ENCODE results near the gene CALHM2. TPM values are rescaled to one million over a fixed set of nuclear protein-coding genes. Genes with fewer than 3 reads are reported as not detected.

Gene CALHM2
- total RNA-seq, 1 donor from 2014 or later = 19.1 TPM

- Mint-ChIP-seq H3K4me3 (peak overlapping the region; percentile 19), H3K9me3 (no peaks in the 10 kb centered on the region), H3K27ac (peak overlapping the region; percentile 89), H3K36me3 (ENCODE audit: low read depth) (peaks cover 2% of the 10 kb centered on the region), H3K4me1 (ENCODE audit: low read depth) (peaks cover 71% of the 10 kb centered on the region), H3K27me3 (ENCODE audit: insufficient read depth) (no peaks in the 10 kb centered on the region)
- intact Hi-C loops (cut with micrococcal nuclease) = loop anchor here (5.0 kb wide), 1 partner anchor 105 kb away; the partner anchor contains the start of gene TAF5
- no peak for DNase-seq (ENCODE audit: low spot score)
These were observed 19.8 kb upstream of the CALHM2 start for GRCh38 chr10:103472005-103472404.

DNA sequence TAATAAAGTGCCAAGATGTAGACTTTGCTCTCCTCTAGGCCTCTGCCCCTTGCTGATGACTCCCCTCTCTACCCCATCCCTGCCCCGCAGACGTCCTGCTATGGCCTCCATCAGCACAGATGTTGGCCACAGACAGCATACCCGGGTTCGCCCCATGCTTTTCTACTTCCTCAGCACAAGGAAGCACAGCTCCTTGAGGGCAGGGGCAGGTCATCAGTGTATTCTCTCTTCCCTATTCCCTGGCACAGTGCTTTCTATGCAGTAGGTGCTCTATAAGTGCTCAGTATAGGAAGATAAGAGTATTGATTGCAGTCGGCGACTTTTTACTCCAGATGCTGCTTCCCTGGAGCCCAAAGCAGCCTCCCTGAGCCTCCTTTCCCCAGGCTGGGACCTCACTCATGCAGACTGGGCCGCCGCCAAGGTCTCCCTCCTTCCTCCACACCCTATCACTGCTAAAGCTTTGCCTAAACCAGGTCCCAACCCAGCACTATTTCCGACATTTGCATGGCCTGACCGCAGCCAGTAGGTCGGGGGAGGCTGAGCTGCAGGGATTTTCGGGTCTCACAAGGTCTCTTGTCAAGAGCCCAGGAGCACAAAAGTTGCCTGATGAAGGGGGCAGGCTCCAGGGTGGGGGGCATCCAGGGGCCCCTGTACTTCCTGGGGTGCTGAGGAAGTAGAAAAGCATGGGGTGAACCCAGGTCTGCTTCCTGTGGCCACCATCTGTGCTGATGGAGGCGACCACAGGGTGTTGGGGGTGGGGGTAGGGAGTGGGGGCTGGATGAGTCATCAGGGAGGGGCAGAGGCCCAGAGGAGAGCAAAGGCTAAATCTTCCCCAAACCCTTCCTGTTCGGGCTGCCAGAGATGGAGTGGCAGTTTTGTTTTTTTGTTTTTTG, 18.8 kb upstream of the CALHM2 start:
- DNase-seq (ENCODE audit: low spot score) = peak; percentile 69
- Mint-ChIP-seq H3K27me3 (ENCODE audit: insufficient read depth) (no peaks in the 10 kb centered on the region), H3K36me3 (ENCODE audit: low read depth) (peaks cover 2% of the 10 kb centered on the region), H3K9me3 (no peaks in the 10 kb centered on the region), H3K27ac (peak overlapping the region; percentile 89), H3K4me1 (ENCODE audit: low read depth) (peaks cover 71% of the 10 kb centered on the region), H3K4me3 (peak overlapping the region; percentile 27)
- intact Hi-C loops (cut with micrococcal nuclease) = loop anchor here (1.0 to 5.0 kb wide), 3 partner anchors 11 to 104 kb away; partner anchors contain the start of genes CALHM2 and TAF5

GRCh38 chr10:103469201-103469600, 17.0 kb upstream of the CALHM2 start:
- Mint-ChIP-seq H3K27ac (no peak overlapping the region), H3K36me3 (ENCODE audit: low read depth) (peaks cover 2% of the 10 kb centered on the region), H3K9me3 (no peaks in the 10 kb centered on the region), H3K4me3 (no peak overlapping the region), H3K4me1 (ENCODE audit: low read depth) (peaks cover 56% of the 10 kb centered on the region), H3K27me3 (ENCODE audit: insufficient read depth) (no peaks in the 10 kb centered on the region)
- DNase-seq (ENCODE audit: low spot score) = no peak
- intact Hi-C loops (cut with micrococcal nuclease) = no loop called here

- intact Hi-C loops (cut with micrococcal nuclease) = no loop called here
These were observed 15.2 kb upstream of the CALHM2 start for GRCh38 chr10:103467406-103467805.

DNA sequence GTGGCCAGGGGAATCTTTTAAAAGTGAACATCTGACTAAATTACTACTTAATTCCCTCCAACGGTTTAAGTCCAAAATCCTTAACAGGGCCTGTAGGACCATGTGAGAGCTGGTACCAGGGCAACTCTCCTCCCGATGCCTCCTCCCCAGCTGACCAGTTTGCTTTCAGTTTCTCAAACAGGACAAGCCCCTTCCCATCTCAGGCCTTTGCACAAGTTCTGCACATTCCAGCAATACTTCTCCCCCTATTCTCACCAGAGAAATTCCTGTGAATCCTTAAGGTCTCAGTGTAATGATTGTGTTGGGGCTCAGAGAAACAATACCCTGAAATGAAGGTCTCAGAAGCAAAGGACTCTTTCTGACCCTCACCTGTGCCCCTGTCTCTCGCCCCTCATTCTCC, 14.6 kb upstream of the CALHM2 start:
- Mint-ChIP-seq H3K4me3 (no peak overlapping the region), H3K36me3 (ENCODE audit: low read depth) (peaks cover 2% of the 10 kb centered on the region), H3K4me1 (ENCODE audit: low read depth) (peaks cover 40% of the 10 kb centered on the region), H3K27me3 (ENCODE audit: insufficient read depth) (peaks cover 2% of the 10 kb centered on the region), H3K9me3 (no peaks in the 10 kb centered on the region), H3K27ac (no peak overlapping the region)
- DNase-seq (ENCODE audit: low spot score) = no peak
- intact Hi-C loops (cut with micrococcal nuclease) = no loop called here

More at GRCh38 chr10:103467406-103467805, 15.2 kb upstream of the CALHM2 start:
- Mint-ChIP-seq H3K36me3 (ENCODE audit: low read depth) (peaks cover 2% of the 10 kb centered on the region), H3K4me1 (ENCODE audit: low read depth) (peaks cover 47% of the 10 kb centered on the region), H3K9me3 (no peaks in the 10 kb centered on the region), H3K4me3 (no peak overlapping the region), H3K27me3 (ENCODE audit: insufficient read depth) (peaks cover 2% of the 10 kb centered on the region), H3K27ac (no peak overlapping the region)
- no peak for DNase-seq (ENCODE audit: low spot score)

DNA sequence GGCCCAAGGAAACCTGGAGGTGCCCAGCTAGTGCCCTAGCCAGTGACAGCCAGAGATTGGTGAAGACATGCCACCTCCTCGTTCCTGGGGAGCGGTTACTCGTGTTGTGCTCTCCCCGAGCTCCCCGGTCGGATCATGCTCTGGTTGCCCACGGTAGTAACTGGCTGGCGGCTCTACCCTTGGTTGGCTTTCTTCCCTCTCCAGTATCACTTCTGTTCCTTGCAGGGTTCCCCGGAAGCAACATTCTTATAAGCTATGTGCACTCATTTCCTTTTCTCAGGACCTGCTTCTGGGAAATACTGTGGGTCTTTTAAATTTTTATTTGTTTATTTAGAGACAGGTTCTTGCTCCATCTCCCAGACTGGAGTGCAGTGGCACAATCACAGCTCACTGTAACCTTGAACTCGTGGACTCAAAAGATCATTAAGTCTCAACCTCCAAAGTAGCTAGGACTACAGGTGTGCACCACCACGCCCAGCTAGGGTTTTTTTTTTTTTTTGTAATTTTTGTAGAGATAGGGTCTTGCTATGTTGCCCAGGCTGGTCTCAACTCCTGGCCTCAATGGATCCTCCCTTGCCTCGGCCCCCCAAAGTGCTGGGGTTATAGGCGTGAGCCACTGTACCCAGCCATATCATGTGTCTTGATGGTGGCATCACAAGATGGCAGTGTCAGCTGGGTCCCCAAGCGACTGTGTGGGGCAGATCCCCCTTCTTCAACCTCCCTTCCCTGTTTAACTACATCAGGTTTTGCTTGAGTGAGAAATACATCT, 13.4 kb upstream of the CALHM2 start:
- Mint-ChIP-seq H3K4me3 (no peak overlapping the region), H3K4me1 (ENCODE audit: low read depth) (peaks cover 32% of the 10 kb centered on the region), H3K27me3 (ENCODE audit: insufficient read depth) (peaks cover 2% of the 10 kb centered on the region), H3K9me3 (no peaks in the 10 kb centered on the region), H3K36me3 (ENCODE audit: low read depth) (peaks cover 2% of the 10 kb centered on the region), H3K27ac (no peak overlapping the region)
- DNase-seq (ENCODE audit: low spot score) = no peak
- intact Hi-C loops (cut with micrococcal nuclease) = no loop called here

GRCh38 chr10:103463499-103463898, 11.3 kb upstream of the CALHM2 start:
- Mint-ChIP-seq H3K4me1 (ENCODE audit: low read depth) (peaks cover 32% of the 10 kb centered on the region), H3K36me3 (ENCODE audit: low read depth) (no peaks in the 10 kb centered on the region), H3K4me3 (no peak overlapping the region), H3K9me3 (no peaks in the 10 kb centered on the region), H3K27ac (no peak overlapping the region), H3K27me3 (ENCODE audit: insufficient read depth) (peaks cover 2% of the 10 kb centered on the region)
- no peak for DNase-seq (ENCODE audit: low spot score)
- intact Hi-C loops (cut with micrococcal nuclease) = no loop called here

DNA sequence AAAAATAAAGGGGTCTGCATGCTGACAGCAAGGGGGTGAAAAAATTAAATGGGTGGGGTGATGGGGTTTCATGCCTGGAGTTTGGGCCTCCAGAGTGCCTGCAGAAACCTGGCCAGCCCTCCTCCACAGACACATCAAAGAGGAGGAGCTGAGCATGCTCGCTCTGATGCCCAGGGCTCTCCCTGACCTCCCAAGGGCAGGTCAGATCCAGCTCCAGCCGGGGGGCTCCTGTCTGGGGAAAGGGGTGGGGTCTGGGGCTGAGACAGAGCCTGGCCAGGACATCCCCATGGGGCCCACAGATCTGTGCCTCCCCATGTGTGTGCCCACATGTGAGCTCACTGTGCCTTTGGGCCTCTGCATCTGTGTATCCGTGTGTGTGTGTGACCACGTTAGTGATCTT, 7.4 kb upstream of the CALHM2 start:
- intact Hi-C loops (cut with micrococcal nuclease) = no loop called here
- Mint-ChIP-seq H3K4me3 (no peak overlapping the region), H3K9me3 (no peaks in the 10 kb centered on the region), H3K27ac (no peak overlapping the region), H3K27me3 (ENCODE audit: insufficient read depth) (peaks cover 2% of the 10 kb centered on the region), H3K4me1 (ENCODE audit: low read depth) (peaks cover 15% of the 10 kb centered on the region), H3K36me3 (ENCODE audit: low read depth) (no peaks in the 10 kb centered on the region)
- DNase-seq (ENCODE audit: low spot score) = no peak

DNA sequence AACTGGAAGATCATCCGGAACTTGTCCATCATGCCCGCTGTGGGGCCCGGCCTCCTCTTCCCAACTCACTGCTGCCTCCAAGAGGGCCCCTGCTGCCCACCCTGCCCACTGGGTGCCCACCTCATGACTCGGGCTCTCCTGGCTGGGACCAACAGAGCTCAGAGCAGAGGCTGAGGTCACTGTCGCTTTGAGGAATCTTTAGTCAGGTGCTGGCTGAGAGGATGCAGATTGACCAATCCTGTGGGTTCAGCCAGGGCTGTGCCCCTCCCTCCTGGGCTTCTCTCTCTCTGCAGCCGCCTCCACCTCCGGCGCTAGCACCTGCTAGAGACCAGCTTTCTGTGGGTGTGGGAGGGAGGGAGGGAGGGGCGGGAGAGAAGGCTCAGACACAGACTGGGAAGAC, 6.5 kb upstream of the CALHM2 start, which contains the start of gene CALHM1:
TSS of gene CALHM1 (minus strand) at position 181 of the 400 bp plus-strand sequence. CDS start at position 32, 149 bp downstream.
- no peak for DNase-seq (ENCODE audit: low spot score)
- intact Hi-C loops (cut with micrococcal nuclease) = no loop called here
- Mint-ChIP-seq H3K9me3 (no peaks in the 10 kb centered on the region), H3K27me3 (ENCODE audit: insufficient read depth) (peaks cover 2% of the 10 kb centered on the region), H3K27ac (no peak within 1 kb of the TSS), H3K4me1 (ENCODE audit: low read depth) (peaks cover 19% of the 10 kb centered on the region), H3K4me3 (no peak within 1 kb of the TSS), H3K36me3 (ENCODE audit: low read depth) (no peaks in the 10 kb centered on the region)

GRCh38 chr10:103457896-103458583, 5.9 kb upstream of the CALHM2 start:
- intact Hi-C loops (cut with micrococcal nuclease) = no loop called here
- peaks cover 23% of the 10 kb centered on the region for H3K4me1 Mint-ChIP-seq (ENCODE audit: low read depth)
- no peak for DNase-seq (ENCODE audit: low spot score)
- no peaks in the 10 kb centered on the region for H3K9me3 Mint-ChIP-seq
- H3K4me3 Mint-ChIP-seq = no peak overlapping the region
- H3K36me3 Mint-ChIP-seq (ENCODE audit: low read depth) = no peaks in the 10 kb centered on the region
- H3K27ac Mint-ChIP-seq = no peak overlapping the region
- peaks cover under 1% of the 10 kb centered on the region for H3K27me3 Mint-ChIP-seq (ENCODE audit: insufficient read depth)

DNA sequence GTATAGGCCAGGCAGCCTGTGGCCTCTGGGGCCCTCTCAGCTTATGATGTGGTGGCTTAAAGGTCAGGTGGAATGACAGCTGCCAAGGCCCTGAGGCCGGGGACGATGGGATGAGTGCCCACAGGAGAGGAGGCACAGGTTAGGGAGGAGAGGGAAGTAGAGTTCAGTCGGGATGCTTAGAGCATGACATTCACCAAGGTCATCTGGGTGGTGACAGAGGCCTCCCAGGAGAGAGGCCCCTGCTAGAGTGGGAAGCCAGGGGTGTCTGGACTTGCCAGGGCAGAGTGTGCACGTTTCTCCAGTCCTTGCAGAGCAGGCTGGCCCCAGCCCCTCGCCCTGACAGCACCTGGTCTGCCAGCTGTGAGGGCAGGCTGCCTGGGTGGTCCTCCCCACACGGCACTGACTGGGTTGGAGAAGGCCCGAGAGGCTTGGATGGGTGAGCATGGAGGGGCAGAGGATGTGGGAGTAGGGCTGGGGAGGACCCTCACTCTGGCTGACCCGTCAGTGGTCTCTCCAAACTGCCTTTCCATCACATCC, 5.1 kb upstream of the CALHM2 start:
- Mint-ChIP-seq H3K4me1 (ENCODE audit: low read depth) (peaks cover 28% of the 10 kb centered on the region), H3K9me3 (no peaks in the 10 kb centered on the region), H3K36me3 (ENCODE audit: low read depth) (no peaks in the 10 kb centered on the region), H3K4me3 (no peak overlapping the region), H3K27me3 (ENCODE audit: insufficient read depth) (no peaks in the 10 kb centered on the region), H3K27ac (peak overlapping the region; percentile 1)
- DNase-seq (ENCODE audit: low spot score) = no peak
- intact Hi-C loops (cut with micrococcal nuclease) = no loop called here

DNA sequence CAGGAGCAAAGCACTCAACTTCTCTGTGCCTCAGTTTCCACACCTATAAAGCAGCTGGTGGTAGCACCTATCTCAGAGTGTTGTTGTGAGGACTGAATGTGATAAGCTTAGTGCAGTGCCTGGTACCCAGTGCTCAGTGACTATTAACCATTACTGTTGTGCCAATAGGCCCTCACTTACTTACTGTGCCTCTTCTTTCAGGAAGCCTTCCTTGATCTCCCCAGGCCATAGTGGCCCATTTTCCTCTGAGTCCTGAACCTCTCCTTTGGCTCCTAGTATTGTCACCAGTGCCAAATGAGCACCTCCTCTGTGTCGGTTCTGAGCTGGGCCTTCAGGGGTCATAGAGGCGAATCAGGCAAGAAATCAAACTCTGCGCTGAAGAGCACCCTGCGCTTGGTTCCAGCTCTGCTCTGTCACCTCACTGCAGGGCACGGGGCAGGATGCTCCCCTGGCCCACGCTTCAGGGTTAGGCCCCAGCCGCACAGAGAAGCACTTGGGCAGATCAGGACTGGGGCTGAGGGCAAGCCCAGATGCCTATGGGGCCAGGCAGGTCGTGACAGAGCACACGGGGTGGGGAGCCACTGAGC, 4.0 kb upstream of the CALHM2 start:
- Mint-ChIP-seq H3K27ac (peak overlapping the region; percentile 44), H3K36me3 (ENCODE audit: low read depth) (no peaks in the 10 kb centered on the region)

More for the DNA sequence above, 4.0 kb upstream of the CALHM2 start:
- H3K27me3 Mint-ChIP-seq (ENCODE audit: insufficient read depth) = no peaks in the 10 kb centered on the region
- no peak for DNase-seq (ENCODE audit: low spot score)
- no peaks in the 10 kb centered on the region for H3K9me3 Mint-ChIP-seq
- intact Hi-C loops (cut with micrococcal nuclease) = no loop called here
- peaks cover 31% of the 10 kb centered on the region for H3K4me1 Mint-ChIP-seq (ENCODE audit: low read depth)
- H3K4me3 Mint-ChIP-seq = no peak overlapping the region

All from activated T-helper 1 cell treated with anti-CD3 and anti-CD28 coated beads, Interleukin-12 subunit alpha, Interleukin-12 subunit beta, Interleukin-2, Interleukin-4 antibody, amounts not matched to agents 30 ng/mL and 10 ng/mL and 1 ng/mL, durations not matched to agents 14 hours and 24 hours and 36 hours (primary cell).